UCSD-AML1 (cell line): ENCODE results near the gene HKDC1.

Source experiments
- DNase-seq: peaks from one replicate; lab custom pipeline; 2025; ENCODE audit not compliant: unreplicated experiment; lab: John Stamatoyannopoulos, UW

Gene HKDC1

GRCh38 chr10:69216577-69217118 lies 3.5 kb upstream of the HKDC1 start:
- no peak for DNase-seq

- no peak for DNase-seq
These were observed 2.9 kb upstream of the HKDC1 start for GRCh38 chr10:69217119-69217754.

GRCh38 chr10:69218831-69219230 lies 1.3 kb upstream of the HKDC1 start:
- no peak for DNase-seq

GRCh38 chr10:69220507-69220906 lies 375 bp downstream of the HKDC1 start:
- no peak for DNase-seq

- DNase-seq, result peak; percentile 57
These were observed 2.3 kb downstream of the HKDC1 start for GRCh38 chr10:69222157-69223027.

GRCh38 chr10:69223028-69223342 lies 2.9 kb downstream of the HKDC1 start:
- no peak for DNase-seq

GRCh38 chr10:69224862-69225657 lies 4.9 kb downstream of the HKDC1 start:
- no peak for DNase-seq

- no peak for DNase-seq
These were observed 5.5 kb downstream of the HKDC1 start for GRCh38 chr10:69225681-69226080.

- DNase-seq, result no peak
These were observed 6.9 kb downstream of the HKDC1 start for GRCh38 chr10:69226919-69227450.

GRCh38 chr10:69228151-69228550 lies 8.0 kb downstream of the HKDC1 start:
- no peak for DNase-seq

- DNase-seq, result no peak
These were observed 9.4 kb downstream of the HKDC1 start for GRCh38 chr10:69229616-69229916.

GRCh38 chr10:69230128-69230527 lies 10.0 kb downstream of the HKDC1 start:
- no peak for DNase-seq

- DNase-seq, result no peak
These were observed 12.1 kb downstream of the HKDC1 start for GRCh38 chr10:69232252-69232651.

- no peak for DNase-seq
These were observed 12.8 kb downstream of the HKDC1 start for GRCh38 chr10:69232736-69233480.

GRCh38 chr10:69234447-69234846 lies 14.3 kb downstream of the HKDC1 start:
- no peak for DNase-seq

- peak; percentile 84 for DNase-seq
These were observed 17.5 kb downstream of the HKDC1 start for GRCh38 chr10:69237528-69238159.

GRCh38 chr10:69239136-69239535 lies 19.0 kb downstream of the HKDC1 start:
- DNase-seq, result no peak

GRCh38 chr10:69239816-69240434 lies 19.8 kb downstream of the HKDC1 start:
- no peak for DNase-seq

- DNase-seq, result no peak
These were observed 20.3 kb downstream of the HKDC1 start for GRCh38 chr10:69240455-69240854.

GRCh38 chr10:69241575-69241974 lies 21.4 kb downstream of the HKDC1 start:
- DNase-seq, result no peak
